Gastroesophageal sphincter (tissue), 3 donors: ENCODE data around the gene ATP6V1G2.

Source experiments
- CTCF ChIP-seq, 4 experiments: fragments of 200-600 bp in 2 of 4; fragments of 450-650 bp in 2 of 4; sonication (generic) in 1 of 4; IDR thresholded peaks; one replicate each; pipeline ENCODE4 v1.5.1; 2017 to 2019; ENCODE audit warnings: antibody characterized with exemption in 4 of 4, mild to moderate bottlenecking in 2 of 4, moderate library complexity in 2 of 4
- POLR2A ChIP-seq, 2 donors: fragments of 450-650 bp; IDR thresholded peaks; one replicate each; pipeline ENCODE4 v1.6.1; 2017; ENCODE audit warnings: antibody characterized with exemption in 2 of 2, mild to moderate bottlenecking in 2 of 2, moderate library complexity in 1 of 2

- no peak for TF ChIP-seq CTCF (IDR thresholded peaks at IDR 0.05)
- no peak for TF ChIP-seq POLR2A (IDR thresholded peaks at IDR 0.05)
Observed at GRCh38 chr6:31573239-31574105, 27.1 kb upstream of the ATP6V1G2 start.
